NT2/D1 (cell line): ENCODE results near the gene IKZF5.

Source experiments
- SUZ12 ChIP-seq: IDR thresholded peaks from 2 replicates; pipeline ENCODE4 v1.6.1; 2011; ENCODE audit not compliant: insufficient read length, insufficient read depth; ENCODE audit errors: extremely low read depth
- YY1 ChIP-seq: IDR thresholded peaks from 2 replicates; pipeline ENCODE4 v1.6.1; 2011; ENCODE audit not compliant: insufficient read length, insufficient read depth
- ZNF274 ChIP-seq: IDR thresholded peaks from 2 replicates; pipeline ENCODE4 v1.6.1; 2011; ENCODE audit warnings: mild to moderate bottlenecking, low read depth, low read length

DNA sequence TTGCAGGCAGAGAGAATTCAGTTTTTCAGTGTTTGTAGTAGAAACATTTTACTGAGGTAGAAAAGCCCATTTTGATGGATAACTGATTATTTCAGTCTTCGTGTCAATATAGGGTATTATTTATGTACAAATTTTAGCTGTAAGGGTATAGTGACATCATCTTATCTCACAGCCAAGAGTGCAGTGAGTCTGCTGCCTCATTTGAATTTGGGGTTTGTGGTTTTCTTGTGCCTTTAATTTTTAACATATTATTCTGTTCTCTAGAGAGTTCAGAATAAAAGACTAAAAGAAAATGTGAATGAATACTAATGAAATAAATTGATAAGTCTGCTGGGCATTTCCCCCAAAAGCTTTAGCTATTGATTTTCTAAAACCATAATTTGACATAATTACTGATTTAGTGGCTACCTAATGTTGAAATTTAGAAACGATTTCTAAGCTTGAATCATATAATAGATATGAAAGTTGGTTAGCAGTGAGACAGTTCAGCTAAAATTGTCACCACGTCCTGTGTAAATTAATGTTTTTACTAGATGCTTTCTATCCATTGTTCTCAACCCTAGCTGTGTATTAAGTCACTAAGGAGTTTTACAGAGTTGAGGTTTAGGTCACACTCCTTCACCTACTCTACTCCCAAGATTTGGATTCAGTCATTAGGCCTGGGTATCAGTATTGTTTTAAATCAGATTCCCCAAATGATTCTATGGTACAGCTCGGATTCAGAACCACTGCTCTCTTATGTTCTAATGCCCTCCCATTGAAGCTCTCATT is 37.6 kb upstream of the IKZF5 start:
- TF ChIP-seq YY1, result no peak
- no peak for TF ChIP-seq ZNF274
- TF ChIP-seq SUZ12, result no peak
